HG02642 (cell line): ENCODE measurements around the gene FNDC8.
"Not testable (repeated sequence)": the region's sequence is repeated elsewhere in the genome, so short reads cannot be mapped to it uniquely, and the experiment has no call there.

ENCODE experiments used
- ATAC-seq: cut with Tn5 transposase; IDR thresholded peaks from one replicate; pipeline ENCODE4 v1.9.1; 2021; ENCODE audit warnings: mild to moderate bottlenecking; ENCODE audit not compliant: unreplicated experiment, poor library complexity

FNDC8 gene

DNA sequence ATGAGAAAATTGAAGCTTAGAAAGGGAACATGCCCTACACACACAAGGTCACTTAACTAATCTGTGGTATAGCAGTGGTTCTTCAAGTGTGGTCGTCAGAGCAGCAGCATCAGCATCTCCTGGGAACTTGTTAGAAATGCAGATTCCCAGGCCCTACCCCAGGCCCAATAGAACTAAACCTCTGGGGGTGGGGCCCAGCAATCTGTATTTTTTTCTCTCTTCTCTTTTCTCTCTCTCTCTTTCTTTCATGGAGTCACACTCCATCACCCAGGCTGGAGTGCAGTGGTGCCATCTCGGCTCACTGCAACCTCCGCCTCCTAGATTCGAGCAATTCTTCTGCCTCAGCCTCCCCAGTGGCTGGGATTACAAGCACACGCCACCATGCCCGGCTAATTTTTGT, 16.8 kb downstream of the FNDC8 start:
- ATAC-seq, result no peak

DNA sequence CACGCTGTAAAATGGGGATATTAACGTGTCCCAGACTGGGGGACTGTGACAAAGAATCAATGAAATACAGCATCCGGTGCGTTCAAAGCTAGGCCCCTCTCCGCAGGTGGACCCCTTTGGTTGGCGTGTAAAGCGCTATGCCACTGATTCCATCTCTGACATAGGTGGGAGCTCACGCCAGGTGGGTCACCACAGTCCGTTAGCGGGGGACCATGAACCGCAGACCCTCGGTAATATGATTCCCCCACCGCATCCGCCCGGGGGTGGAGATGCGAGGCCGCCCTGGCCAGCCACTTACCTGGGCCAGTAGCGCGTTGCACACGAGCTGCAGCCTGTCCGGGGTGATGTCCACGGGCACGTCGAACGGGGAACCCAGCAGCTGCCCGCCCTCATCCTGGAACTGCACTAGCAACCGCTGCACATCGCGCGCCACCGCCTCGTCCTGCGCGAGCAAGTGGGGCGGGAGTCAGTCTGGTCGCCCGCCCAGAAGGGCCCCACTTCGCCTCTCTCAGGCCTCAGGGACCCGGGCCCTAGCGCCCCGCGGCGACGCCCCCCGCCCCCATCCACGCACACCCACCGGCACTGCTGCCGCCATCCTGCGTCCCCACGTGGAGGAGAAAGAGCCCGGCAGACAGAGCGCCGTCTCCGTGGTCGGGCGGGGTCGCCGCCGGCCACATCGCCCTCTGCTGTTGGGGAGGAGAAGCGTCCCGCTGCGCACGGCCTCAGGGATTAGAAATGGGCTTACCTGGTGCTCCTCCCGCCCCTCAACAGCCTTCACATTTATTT, 20.5 kb downstream of the FNDC8 start, which contains the start of gene NLE1:
NLE1 (minus strand) TSS at position 623 of the 786 bp plus-strand sequence; CDS start at position 595, 28 bp downstream.
- ATAC-seq, result peak; percentile 88

DNA sequence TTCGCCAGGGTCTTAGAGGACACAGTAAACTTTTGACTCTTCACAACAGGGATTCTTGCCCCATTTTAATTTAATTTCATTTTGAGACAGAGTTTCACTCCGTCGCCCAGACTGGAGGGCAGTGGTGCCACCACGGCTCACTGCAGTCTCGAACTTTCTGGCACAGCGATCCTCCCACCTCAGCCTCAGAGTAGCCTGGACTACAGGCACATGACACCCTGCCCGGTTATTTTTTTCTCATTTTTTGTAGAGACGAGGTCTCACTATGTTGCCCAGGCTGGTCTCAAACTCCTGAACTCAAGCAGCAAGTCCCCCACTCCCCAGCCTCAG, 21.0 kb downstream of the FNDC8 start:
- no peak for ATAC-seq

DNA sequence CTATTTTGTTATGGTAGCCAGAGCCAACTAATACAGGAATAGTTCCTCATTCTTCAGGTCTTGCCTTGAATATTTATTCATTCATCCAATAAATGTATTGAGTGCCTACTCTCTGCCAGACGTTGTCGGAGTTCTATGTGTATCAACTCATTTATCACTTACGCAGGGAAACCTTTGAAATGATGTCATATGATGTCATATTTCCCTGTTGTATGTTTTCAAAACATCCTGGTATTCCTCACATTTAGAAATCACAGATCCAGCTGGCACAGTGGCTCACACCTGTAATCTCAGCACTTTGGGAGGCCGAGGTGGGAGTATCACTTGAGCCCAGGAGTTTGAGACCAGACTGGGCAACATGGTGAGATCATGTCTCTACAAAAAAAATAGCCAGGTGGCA, 23.4 kb downstream of the FNDC8 start:
- no peak for ATAC-seq

DNA sequence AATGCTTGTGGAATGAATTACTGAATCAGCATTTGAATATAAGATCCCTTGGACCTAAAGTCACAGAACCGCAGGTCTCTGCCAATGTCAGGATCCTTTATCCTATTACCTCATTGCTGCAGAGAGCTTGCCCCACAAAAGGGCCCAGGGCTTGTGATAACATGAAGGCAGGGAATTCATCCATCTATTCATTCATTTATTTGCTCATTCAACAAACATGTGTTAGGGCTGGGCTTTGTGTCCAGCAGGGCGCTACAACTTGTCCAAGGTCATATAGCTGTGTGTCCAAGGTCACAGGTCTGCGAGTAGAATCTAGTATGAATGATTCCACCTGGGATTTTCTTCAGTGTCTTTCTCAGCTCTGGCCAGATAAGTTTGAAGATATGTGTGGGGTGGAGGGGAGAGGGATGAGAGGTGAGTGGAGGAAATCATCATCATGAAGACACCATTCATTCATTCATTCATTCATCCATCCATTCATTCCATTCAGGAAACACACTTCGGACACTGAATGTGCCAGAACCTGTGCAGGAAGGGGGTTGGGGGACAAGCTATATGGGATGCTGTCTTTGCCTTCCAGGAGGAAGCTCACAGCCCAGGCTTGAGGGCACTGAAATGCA, 24.9 kb downstream of the FNDC8 start:
- no peak for ATAC-seq

DNA sequence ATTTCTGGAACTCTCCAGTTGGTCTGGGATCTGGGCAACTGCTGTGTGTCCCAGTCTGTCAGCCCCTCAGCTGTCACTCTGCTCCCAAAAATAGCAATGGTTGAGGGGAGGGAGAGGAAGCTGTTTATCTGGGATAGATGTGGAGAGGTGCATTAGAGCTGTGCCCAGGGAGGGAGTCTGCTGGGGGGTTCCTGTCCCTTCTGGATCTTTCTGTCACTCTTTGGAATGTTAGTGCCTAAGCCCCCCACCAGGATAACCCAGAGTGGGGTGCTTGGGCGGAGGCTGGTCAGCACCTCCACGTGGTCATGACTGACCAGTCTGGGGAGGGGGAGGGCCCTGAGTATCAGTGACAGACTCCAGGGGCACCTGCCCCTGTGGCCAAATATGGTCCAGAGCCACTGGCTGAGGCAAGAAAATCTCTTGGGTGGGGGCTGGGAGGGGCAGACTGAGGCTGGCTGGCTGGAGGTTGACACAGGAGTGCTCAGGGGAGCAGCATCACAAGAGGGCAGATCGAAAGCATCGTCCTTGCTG, 26.0 kb downstream of the FNDC8 start, which contains the start of gene UNC45B:
UNC45B (plus strand) TSS at position 443 of the 531 bp plus-strand sequence. CDS start 447 bp downstream, outside the sequence.
- no peak for ATAC-seq

DNA sequence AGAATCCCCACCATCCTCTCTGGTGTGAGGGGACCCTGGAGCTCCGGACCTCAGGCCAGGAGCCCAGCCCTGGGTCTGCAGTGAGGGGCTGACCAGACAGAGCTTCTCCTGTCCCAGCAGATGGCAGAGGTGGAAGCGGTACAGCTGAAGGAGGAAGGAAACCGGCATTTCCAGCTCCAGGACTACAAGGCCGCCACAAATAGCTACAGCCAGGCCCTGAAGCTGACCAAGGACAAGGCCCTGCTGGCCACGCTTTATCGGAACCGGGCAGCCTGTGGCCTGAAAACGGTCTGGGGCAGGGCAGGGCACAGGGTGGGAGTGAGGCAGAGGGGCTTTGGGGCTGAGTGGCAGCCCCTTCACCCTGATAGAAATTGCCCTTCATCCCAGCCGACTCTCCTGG, 26.7 kb downstream of the FNDC8 start:
- ATAC-seq, result no peak

DNA sequence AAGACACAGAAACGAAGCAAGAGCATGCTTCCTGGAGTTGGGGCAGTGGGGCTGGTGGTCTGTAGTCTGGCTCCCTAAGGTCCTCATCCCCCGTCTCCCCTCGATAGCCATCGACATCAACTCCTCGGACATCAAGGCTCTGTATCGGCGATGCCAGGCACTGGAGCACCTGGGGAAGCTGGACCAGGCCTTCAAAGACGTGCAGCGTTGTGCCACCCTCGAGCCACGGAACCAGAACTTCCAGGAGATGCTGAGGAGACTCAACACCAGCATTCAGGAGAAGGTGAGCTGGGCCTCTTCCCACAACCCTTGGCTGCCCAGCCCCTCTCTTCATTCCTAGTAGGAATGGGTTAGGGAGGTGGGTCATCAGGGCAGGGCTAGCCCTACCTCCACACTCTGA, 28.5 kb downstream of the FNDC8 start:
- ATAC-seq, result no peak

DNA sequence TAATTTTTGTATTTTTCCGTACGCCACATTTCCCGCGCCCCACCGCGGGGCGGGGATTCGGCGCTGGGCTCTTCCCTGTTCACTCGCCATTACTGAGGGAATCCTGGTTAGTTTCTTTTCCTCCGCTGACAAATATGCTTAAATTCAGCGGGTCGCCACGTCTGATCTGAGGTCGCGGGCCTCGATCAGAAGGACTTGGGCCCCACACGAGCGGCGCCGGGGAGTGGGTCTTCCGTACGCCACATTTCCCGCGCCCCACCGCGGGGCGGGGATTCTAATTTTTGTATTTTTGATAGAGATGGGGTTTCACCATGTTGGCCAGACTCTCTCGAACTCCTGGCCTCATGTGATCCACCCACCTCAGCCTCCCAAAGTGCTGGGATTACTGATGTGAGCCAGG, 29.7 kb downstream of the FNDC8 start:
- ATAC-seq, result not testable (repeated sequence)

DNA sequence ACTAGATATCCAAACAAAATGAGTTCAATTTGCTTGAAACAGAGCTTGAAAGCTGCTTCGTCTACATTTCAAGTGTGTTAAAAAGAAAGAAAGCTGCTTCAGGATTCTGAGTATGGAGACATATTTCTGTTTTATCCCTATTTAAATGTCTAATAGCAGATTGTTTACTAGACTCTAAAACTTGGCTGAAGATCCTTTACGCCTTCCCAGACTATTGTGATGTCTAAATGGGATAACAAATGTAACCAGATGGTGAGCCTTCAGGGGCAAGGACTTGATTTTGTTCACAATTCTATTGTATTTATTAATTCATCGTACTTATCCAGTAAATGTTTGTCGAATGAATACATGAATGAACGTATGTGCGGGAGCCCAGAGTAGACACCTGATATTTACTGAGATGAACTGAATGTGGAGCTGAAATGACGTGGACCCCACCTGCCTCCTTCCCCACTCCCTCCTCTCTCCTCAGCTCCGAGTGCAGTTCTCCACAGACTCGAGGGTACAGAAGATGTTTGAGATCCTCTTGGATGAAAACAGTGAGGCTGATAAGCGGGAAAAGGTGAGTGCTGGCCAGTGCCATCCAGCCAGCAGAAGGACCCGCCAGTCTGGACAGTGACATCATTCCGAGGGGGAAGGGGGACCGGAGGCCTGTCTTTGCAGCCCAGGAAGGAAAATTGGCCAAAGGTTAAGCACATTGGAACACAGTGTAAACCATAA, 31.2 kb downstream of the FNDC8 start:
- no peak for ATAC-seq

DNA sequence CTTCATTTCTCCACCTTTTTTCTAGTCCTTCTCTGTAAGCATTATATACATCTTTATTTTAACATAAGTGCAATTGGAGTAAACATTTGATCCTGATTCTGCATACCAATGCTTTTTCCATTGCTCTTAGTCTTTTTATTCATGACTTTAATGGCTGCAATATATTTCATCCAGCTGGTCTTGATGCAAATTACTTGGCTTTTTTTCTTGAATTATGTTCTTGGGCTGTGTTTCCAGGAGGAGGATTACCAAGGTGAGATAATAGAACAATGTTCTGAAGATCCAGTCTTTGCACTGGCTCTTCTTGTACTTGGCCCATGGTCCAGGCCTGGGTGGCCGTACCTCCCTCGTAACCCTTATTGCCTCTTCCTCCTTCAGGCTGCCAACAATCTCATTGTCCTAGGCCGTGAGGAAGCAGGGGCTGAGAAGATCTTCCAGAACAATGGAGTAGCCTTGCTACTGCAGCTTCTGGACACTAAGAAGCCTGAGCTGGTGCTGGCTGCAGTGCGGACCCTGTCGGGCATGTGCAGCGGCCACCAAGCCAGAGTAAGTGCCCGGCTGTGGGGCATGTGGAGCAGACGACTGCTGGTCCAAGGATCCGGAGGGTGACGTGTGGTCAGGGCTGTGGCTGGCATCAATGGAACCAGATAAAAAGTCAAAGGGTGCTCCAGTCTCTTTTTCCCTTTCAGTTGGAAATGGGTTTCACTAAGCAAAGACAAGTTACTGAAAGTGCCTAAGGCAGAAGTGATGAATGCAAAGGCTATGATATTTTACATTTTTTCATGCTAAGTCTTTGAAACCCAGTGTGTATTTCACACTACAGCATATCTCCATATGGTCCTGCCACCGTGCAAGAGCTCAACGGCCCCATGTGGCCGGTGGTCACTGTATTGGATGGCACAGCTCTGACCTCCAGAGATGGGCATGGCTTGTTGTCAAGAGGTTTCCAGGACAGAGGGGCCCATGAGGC, 33.1 kb downstream of the FNDC8 start:
- ATAC-seq, result no peak

DNA sequence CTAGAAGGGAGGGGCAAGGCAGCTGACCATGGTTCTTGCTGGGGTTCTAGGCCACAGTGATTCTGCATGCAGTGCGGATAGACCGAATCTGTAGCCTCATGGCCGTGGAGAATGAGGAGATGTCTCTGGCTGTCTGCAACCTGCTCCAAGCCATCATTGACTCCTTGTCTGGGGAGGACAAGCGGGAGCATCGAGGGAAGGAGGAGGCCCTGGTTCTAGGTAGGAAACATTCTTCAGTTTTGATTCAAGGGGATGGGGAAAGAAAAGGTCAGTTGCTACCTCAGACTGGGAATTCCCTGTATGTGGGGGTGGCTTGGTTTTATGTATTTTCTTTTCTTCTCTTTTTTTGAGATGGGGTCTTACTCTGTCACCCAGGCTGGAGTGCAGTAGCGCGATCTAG, 33.8 kb downstream of the FNDC8 start:
- no peak for ATAC-seq

DNA sequence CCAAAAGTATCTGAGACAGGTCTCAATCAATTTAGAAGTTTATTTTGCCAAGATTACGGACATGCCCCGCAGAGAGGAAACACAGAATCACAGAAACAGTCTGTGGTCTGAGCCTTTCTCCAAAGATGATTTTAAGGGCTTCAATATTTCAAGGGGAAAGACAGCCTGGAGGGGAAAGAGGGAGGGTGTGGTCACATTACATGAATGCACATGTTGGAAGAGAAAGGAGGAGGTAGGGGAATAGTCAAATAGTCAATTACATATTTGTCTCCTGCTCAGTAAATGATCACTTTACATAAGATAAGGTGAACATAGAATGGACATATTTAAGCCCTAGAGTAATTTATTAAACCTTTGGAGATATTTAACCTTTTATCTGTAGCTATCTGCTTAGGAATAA, 38.5 kb downstream of the FNDC8 start:
- no peak for ATAC-seq

DNA sequence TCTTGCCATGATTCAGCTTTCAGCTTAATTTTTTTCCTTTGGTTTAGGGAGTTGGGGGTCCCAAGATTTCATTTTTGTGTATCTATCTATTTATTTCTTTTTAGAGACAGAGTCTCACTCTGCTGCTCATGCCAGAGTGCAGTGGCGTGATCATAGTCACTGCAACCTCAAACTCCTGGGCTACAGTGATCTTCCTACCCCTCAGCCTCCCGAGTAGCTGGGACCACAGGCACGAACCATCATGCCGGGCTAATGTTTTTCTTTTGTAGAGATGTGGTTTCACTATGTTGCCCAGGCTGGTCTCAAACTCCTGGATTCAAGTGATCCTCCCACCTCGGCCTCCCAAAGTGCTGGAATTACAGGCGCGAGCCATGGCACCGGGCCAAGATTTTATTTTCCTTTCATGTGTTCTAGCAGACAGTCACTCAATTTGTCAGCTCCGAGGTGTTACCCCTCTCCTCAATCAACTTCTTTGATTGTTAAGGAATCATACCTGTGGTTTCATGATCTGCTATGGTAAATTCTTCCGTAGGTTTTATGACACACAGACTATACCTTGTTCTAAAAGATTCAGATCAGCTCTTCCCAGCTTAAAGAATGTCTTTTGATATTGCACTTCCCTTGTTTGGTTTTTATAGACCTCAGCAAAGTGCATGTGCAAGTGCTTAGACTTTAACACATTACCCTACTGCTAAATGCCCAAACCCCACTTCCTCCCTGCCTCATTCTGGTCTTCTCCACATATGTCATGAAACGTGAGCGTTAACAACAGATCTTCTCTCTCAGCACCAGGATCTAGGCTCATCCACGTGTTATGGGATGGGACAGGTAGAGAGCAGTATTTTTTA, 39.2 kb downstream of the FNDC8 start:
- no peak for ATAC-seq

DNA sequence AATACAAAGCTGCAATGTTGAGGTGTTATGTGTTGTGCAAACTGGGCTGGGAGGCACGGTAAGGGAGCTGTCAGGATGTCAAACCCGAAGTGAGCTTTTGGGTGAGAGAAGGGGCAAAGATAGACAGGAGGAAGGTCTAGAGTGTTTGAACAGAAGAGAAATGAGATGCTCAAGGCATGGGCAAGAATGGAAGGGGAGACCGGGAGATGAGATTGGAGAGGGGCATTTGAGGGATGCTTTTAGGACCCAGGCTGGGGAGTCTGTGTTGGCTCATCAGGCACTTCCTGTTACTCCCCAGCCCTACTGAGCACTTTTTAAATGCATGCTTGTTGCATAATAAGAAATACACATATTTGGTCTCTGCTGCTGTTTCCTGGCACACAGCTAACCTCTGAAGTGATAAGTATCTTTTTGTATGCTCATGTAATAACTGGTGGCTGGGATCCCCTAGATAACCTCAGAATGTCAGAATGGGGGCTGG, 39.9 kb downstream of the FNDC8 start:
- no peak for ATAC-seq

DNA sequence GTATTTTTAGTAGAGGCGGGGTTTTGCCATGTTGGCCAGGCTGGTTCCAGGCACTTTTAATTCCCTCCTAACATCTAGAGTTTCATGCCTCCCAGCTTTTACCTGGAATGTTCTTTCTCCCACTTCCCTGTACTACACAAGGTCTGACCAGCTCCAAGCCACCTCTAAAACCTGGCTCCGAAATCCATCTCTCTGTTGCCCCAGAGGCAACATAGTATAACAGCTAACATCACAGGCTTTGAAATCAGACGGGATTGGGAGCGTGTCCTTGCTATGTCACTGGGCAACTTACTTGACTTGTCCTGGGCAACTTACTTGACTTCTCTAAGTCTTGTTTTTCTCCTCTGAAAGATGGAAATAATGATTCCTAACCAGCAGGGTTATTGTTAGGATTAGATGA, 41.3 kb downstream of the FNDC8 start:
- no peak for ATAC-seq

DNA sequence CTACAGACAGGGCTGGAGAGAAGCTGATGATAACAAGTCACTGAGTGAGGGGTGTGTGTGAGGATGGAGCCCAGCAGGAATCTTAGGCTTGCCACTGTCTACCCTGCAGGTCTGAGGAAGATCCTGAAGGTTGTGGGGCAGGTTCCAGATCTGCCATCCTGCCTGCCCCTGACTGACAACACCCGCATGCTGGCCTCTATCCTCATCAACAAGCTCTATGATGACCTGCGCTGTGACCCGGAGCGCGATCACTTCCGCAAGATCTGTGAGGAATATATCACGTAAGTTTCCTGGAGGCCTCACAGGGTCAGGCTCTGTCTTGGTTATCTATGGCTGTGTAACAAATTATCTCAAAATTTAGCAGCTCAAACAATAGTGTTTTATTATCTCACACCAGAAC, 42.5 kb downstream of the FNDC8 start:
- ATAC-seq, result no peak

DNA sequence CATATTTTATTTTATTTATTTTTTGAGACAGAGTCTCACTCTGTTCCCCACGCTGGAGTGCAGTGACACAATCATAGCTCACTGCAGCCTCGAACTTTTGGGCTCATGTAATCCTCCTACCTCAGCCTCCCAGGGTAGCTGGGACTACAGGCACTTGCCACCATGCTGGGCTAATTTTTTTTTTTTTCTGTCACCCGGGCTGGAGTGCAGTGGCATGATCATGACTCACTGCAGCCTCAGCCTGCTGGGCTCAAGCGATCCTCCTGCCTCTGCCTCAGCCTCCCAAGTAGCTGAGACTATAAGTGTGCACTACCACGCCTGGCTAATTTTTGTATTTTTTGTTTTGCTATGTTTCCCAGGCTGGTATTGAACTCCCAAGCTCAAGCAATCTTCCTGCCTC, 43.3 kb downstream of the FNDC8 start:
- no peak for ATAC-seq

DNA sequence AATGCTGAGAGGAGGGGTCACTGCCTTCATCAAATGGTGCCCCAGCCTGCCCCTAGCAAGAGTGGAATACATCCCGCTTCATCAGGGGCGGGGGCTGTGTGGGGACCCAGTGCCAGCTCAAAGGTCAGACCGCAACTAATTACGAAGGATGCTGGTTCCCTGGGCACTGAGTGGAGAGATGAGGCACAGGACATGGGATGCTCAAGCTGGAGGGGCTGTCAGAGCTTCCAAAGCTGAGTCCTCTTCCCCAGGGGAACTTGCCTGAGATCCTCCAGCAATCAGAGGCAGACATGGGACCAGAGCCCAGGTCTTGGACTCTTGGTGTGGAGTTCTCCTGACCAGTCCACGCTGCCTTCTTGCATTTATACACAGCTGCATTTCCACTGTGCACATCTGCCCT, 45.1 kb downstream of the FNDC8 start:
- ATAC-seq, result no peak
